ENCODE measurements around the gene VANGL1. TPM values are rescaled to one million over a fixed set of nuclear protein-coding genes. Genes with fewer than 3 reads are reported as not detected.

Gene VANGL1
- total RNA-seq, 1 donor from 2014 or later, result 16.3 TPM

- DNase-seq, result peak; percentile 36
Measured at GRCh38 chr1:115669002-115669673, 27.4 kb downstream of the VANGL1 start.

- DNase-seq, result no peak
Measured at GRCh38 chr1:115669886-115670285, 28.1 kb downstream of the VANGL1 start.

GRCh38 chr1:115670476-115671175 lies 28.9 kb downstream of the VANGL1 start:
- DNase-seq, result peak; percentile 36

- no peak for DNase-seq
Measured at GRCh38 chr1:115671176-115671934, 29.6 kb downstream of the VANGL1 start.

- no peak for DNase-seq
Measured at GRCh38 chr1:115672224-115673009, 30.6 kb downstream of the VANGL1 start.

GRCh38 chr1:115676498-115677181 lies 34.9 kb downstream of the VANGL1 start:
- DNase-seq, result no peak

GRCh38 chr1:115677182-115677555 lies 35.4 kb downstream of the VANGL1 start:
- no peak for DNase-seq

- peak; percentile 17 for DNase-seq
Measured at GRCh38 chr1:115677565-115677964, 35.8 kb downstream of the VANGL1 start.

- DNase-seq, result no peak
Measured at GRCh38 chr1:115678141-115678540, 36.4 kb downstream of the VANGL1 start.

- DNase-seq, result peak; percentile 21
Measured at GRCh38 chr1:115679141-115679611, 37.4 kb downstream of the VANGL1 start.

GRCh38 chr1:115680730-115681111 lies 39.0 kb downstream of the VANGL1 start:
- no peak for DNase-seq

- DNase-seq, result no peak
Measured at GRCh38 chr1:115682792-115683191, 41.0 kb downstream of the VANGL1 start.

GRCh38 chr1:115685029-115685705 lies 43.4 kb downstream of the VANGL1 start:
- no peak for DNase-seq

GRCh38 chr1:115687744-115688143 lies 46.0 kb downstream of the VANGL1 start:
- no peak for DNase-seq

GRCh38 chr1:115690972-115691371 lies 49.2 kb downstream of the VANGL1 start:
- no peak for DNase-seq

GRCh38 chr1:115692224-115692623 lies 50.5 kb downstream of the VANGL1 start:
- DNase-seq, result no peak

GRCh38 chr1:115694805-115695204 lies 53.0 kb downstream of the VANGL1 start:
- no peak for DNase-seq

GRCh38 chr1:115697619-115698018 lies 55.8 kb downstream of the VANGL1 start:
- DNase-seq, result no peak

GRCh38 chr1:115701090-115701489 lies 59.3 kb downstream of the VANGL1 start:
- no peak for DNase-seq

- no peak for DNase-seq
Measured at GRCh38 chr1:115702959-115703358, 61.2 kb downstream of the VANGL1 start.
